ENCODE data around the gene SNRPN. TPM values are rescaled to one million over a fixed set of nuclear protein-coding genes. Genes with fewer than 3 reads are reported as not detected.

The SNRPN gene
- total RNA-seq, 4 donors from 2014 or later: 86.4 to 107 (median 100) TPM

GRCh38 chr15:24977686-24978085, 22.9 kb downstream of the SNRPN start:
- WGBS: 86% methylated on average over 9 of the region's 9 CpGs
- peaks cover 71 to 97% (median 85%) of the 10 kb centered on the region in 4 donors for H3K36me3 ChIP-seq
- H3K4me3 ChIP-seq: no peak overlapping the region
- H3K27ac ChIP-seq (replicated peaks in 1 of 4): no peak overlapping the region
- intact Hi-C loops (cut with DNase I): loop anchor here (10.0 kb wide), 1 partner anchor 117 kb away; no protein-coding TSS in a partner anchor
- TF ChIP-seq EP300 (IDR thresholded peaks at IDR 0.05): no peak
- TF ChIP-seq CTCF (IDR thresholded peaks at IDR 0.05): no peak
- no peak for TF ChIP-seq POLR2AphosphoS5 (IDR thresholded peaks at IDR 0.05)
- no peak for TF ChIP-seq POLR2A (IDR thresholded peaks at IDR 0.05; ENCODE audit: low read depth)
- peaks cover 0 to 23% (median 1%) of the 10 kb centered on the region in 4 donors for H3K9me3 ChIP-seq
- peaks cover 0 to under 1% (median 0%) of the 10 kb centered on the region in 4 donors for H3K4me1 ChIP-seq
- H3K27me3 ChIP-seq: no peaks in the 10 kb centered on the region
- DNase-seq (ENCODE audit: extremely low spot score): no peak

DNA sequence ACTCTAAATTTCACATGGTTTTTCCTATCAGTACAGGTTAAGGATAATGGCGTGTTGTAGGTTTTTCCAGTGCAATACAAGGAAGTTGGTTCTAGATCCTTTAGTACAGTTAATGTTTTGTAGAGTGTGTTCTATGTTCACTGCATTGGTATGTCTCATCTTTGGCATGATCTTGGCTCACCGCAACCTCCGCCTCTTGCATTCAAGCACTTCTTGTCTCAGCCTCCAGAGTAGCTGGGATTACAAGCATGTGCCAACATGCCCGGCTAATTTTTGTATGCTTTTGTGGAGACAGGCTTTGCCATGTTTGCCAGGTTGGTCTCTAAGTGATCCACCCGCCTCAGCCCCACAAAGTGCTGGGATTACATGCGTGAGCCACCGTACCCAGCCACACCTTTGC, 30.4 kb downstream of the SNRPN start:
- TF ChIP-seq POLR2A (IDR thresholded peaks at IDR 0.05; ENCODE audit: low read depth): no peak
- no peak for TF ChIP-seq EP300 (IDR thresholded peaks at IDR 0.05)
- no peak for TF ChIP-seq POLR2AphosphoS5 (IDR thresholded peaks at IDR 0.05)
- no peak for TF ChIP-seq CTCF (IDR thresholded peaks at IDR 0.05)
- H3K27ac ChIP-seq (replicated peaks in 1 of 4): no peak overlapping the region
- no peak for DNase-seq (ENCODE audit: extremely low spot score)
- peaks cover 0 to 55% (median 24%) of the 10 kb centered on the region in 4 donors for H3K9me3 ChIP-seq
- no peak overlapping the region for H3K4me3 ChIP-seq
- WGBS: 96% methylated on average over 7 of the region's 7 CpGs
- H3K4me1 ChIP-seq: peaks cover 0 to 6% (median 0%) of the 10 kb centered on the region in 4 donors
- intact Hi-C loops (cut with DNase I): no loop called here
- peaks cover 51 to 76% (median 62%) of the 10 kb centered on the region in 4 donors for H3K36me3 ChIP-seq
- no peaks in the 10 kb centered on the region for H3K27me3 ChIP-seq

- DNase-seq (ENCODE audit: extremely low spot score): no peak
- H3K27ac ChIP-seq (replicated peaks in 1 of 4): no peak overlapping the region
- intact Hi-C loops (cut with DNase I): no loop called here
- no peak overlapping the region for H3K4me3 ChIP-seq
- 88% methylated on average over 6 of the region's 6 CpGs for WGBS
- H3K4me1 ChIP-seq: peaks cover 0 to 6% (median 0%) of the 10 kb centered on the region in 4 donors
- peaks cover 38 to 68% (median 52%) of the 10 kb centered on the region in 4 donors for H3K36me3 ChIP-seq
- no peaks in the 10 kb centered on the region for H3K27me3 ChIP-seq
- TF ChIP-seq EP300 (IDR thresholded peaks at IDR 0.05): no peak
- no peak for TF ChIP-seq POLR2AphosphoS5 (IDR thresholded peaks at IDR 0.05)
- TF ChIP-seq POLR2A (IDR thresholded peaks at IDR 0.05; ENCODE audit: low read depth): no peak
- no peak for TF ChIP-seq CTCF (IDR thresholded peaks at IDR 0.05)
- peaks cover 0 to 52% (median 27%) of the 10 kb centered on the region in 4 donors for H3K9me3 ChIP-seq
These were observed 31.9 kb downstream of the SNRPN start for GRCh38 chr15:24986653-24987052.

DNA sequence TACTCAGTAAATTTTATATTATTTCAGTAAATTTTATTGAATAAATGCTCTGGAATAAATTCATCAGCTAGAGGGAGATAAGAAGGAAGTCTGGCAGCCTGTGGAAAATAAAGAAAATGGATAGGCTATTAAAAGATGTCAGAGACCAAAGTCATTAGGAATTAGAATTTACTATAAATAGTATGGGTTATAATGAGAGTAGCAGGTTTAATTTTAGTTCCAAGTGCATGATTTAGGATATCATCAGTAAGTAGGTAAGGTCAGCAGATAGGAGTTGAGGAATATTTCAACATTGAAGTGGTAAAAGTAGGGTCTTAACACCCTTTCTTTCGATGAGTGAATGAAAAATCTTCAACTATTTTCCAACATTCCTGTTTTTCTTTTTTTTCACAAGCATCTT, 64.6 kb downstream of the SNRPN start:
- Histone ChIP-seq H3K9me3 (peaks cover 0 to 92% (median 62%) of the 10 kb centered on the region in 4 donors), H3K36me3 (peaks cover 22 to 47% (median 42%) of the 10 kb centered on the region in 4 donors), H3K4me3 (no peak overlapping the region), H3K27me3 (no peaks in the 10 kb centered on the region), H3K4me1 (no peaks in the 10 kb centered on the region), H3K27ac (replicated peaks in 1 of 4) (no peak overlapping the region)
- TF ChIP-seq EP300 (IDR thresholded peaks at IDR 0.05): no peak
- TF ChIP-seq POLR2A (IDR thresholded peaks at IDR 0.05; ENCODE audit: low read depth): no peak
- no peak for TF ChIP-seq CTCF (IDR thresholded peaks at IDR 0.05)
- no peak for TF ChIP-seq POLR2AphosphoS5 (IDR thresholded peaks at IDR 0.05)
- DNase-seq (ENCODE audit: extremely low spot score): no peak
- intact Hi-C loops (cut with DNase I): no loop called here
- WGBS: 74% methylated on average over 1 of the region's 1 CpG

GRCh38 chr15:25022233-25022632, 67.4 kb downstream of the SNRPN start:
- TF ChIP-seq CTCF (IDR thresholded peaks at IDR 0.05) (no peak), POLR2AphosphoS5 (IDR thresholded peaks at IDR 0.05) (no peak), POLR2A (IDR thresholded peaks at IDR 0.05; ENCODE audit: low read depth) (no peak)
- no peak for DNase-seq (ENCODE audit: extremely low spot score)
- intact Hi-C loops (cut with DNase I): no loop called here
- Histone ChIP-seq H3K4me1 (no peaks in the 10 kb centered on the region), H3K9me3 (peaks cover 0 to 92% (median 56%) of the 10 kb centered on the region in 4 donors), H3K27me3 (no peaks in the 10 kb centered on the region), H3K4me3 (no peak overlapping the region), H3K27ac (replicated peaks in 1 of 4) (no peak overlapping the region), H3K36me3 (peaks cover 28 to 75% (median 55%) of the 10 kb centered on the region in 4 donors)
- WGBS: 72% methylated on average over 2 of the region's 2 CpGs
